WTC11 (cell line): ENCODE measurements around the gene EDN3. TPM values are rescaled to one million over a fixed set of nuclear protein-coding genes. Genes with fewer than 3 reads are reported as not detected.

ENCODE experiments used
- ATAC-seq: fragments of 200-7000 bp; cut with Tn5 transposase; 2 replicates; pipeline ENCODE4 v1.10.0; 2021; ENCODE audit warnings: mild to moderate bottlenecking, moderate library complexity
- CTCF ChIA-PET: fragments of 300-600 bp; sonication (Branson Sonifier 250); formaldehyde crosslinking; loops from one replicate; lab custom pipeline; 2021; ENCODE audit warnings: antibody characterized with exemption; lab: Charles Lee
- POLR2A ChIA-PET: fragments of 350-600 bp; sonication (Branson Sonifier 250); formaldehyde crosslinking; loops from one replicate; lab custom pipeline; 2021; ENCODE audit warnings: antibody characterized with exemption; lab: Charles Lee
- DNase-seq: peaks from one replicate; pipeline ENCODE4 v3.0.0; 2021; ENCODE audit warnings: low spot score
- H3K27ac Mint-ChIP-seq: 2 replicates; pipeline ENCODE4 v1.8.0; 2021; ENCODE audit warnings: mixed read lengths
- H3K27me3 Mint-ChIP-seq: 2 replicates; pipeline ENCODE4 v1.8.0; 2021; ENCODE audit warnings: low read depth, mild to moderate bottlenecking, moderate library complexity, mixed read lengths
- H3K36me3 Mint-ChIP-seq: 2 replicates; pipeline ENCODE4 v1.8.0; 2021; ENCODE audit warnings: mixed read lengths
- H3K4me1 Mint-ChIP-seq: 2 replicates; pipeline ENCODE4 v1.8.0; 2022; ENCODE audit warnings: mixed read lengths
- H3K4me3 Mint-ChIP-seq: 2 replicates; pipeline ENCODE4 v1.8.0; 2021; ENCODE audit warnings: mild to moderate bottlenecking, moderate library complexity, mixed read lengths
- H3K9me3 Mint-ChIP-seq: 2 replicates; pipeline ENCODE4 v1.8.0; 2021; ENCODE audit warnings: mixed read lengths
- ATF1 ChIP-seq: sonication (generic); formaldehyde crosslinking; IDR thresholded peaks from 2 replicates; pipeline ENCODE4 v1.8.1; 2023; ENCODE audit warnings: mild to moderate bottlenecking, moderate library complexity, missing genetic modification reagents
- ETV6 ChIP-seq: sonication (generic); formaldehyde crosslinking; IDR thresholded peaks from 2 replicates; pipeline ENCODE4 v1.8.1; 2022; ENCODE audit warnings: mild to moderate bottlenecking, missing genetic modification reagents
- HMGA2 ChIP-seq: fragments of 250-450 bp; sonication (Bioruptor Pico); IDR thresholded peaks from 2 replicates; pipeline ENCODE4 v1.4.0; 2021; ENCODE audit warnings: mild to moderate bottlenecking, moderate library complexity
- KAT7 ChIP-seq: sonication (generic); formaldehyde crosslinking; IDR thresholded peaks from 2 replicates; pipeline ENCODE4 v1.8.1; 2023; ENCODE audit warnings: missing genetic modification reagents, mild to moderate bottlenecking, borderline replicate concordance
- MAX ChIP-seq: sonication (generic); formaldehyde crosslinking; IDR thresholded peaks from 2 replicates; pipeline ENCODE4 v1.8.0; 2022; ENCODE audit warnings: mild to moderate bottlenecking, missing genetic modification reagents
- NFATC4 ChIP-seq: fragments of 250-450 bp; sonication (Bioruptor Pico); IDR thresholded peaks from 2 replicates; pipeline ENCODE4 v1.9.0; 2021; ENCODE audit warnings: mild to moderate bottlenecking
- NR3C1 ChIP-seq: sonication (generic); formaldehyde crosslinking; conservative IDR thresholded peaks from 2 replicates; pipeline ENCODE4 v1.8.1; 2023; ENCODE audit warnings: low read depth, mild to moderate bottlenecking, missing genetic modification reagents
- PRRX2 ChIP-seq: fragments of 250-450 bp; sonication (Bioruptor Pico); IDR thresholded peaks from 2 replicates; pipeline ENCODE4 v1.8.0; 2021; ENCODE audit warnings: mild to moderate bottlenecking
- SMAD3 ChIP-seq: sonication (generic); formaldehyde crosslinking; IDR thresholded peaks from 2 replicates; pipeline ENCODE4 v1.8.0; 2022; ENCODE audit warnings: missing genetic modification reagents, mild to moderate bottlenecking, borderline replicate concordance
- TCF7 ChIP-seq: sonication (generic); formaldehyde crosslinking; IDR thresholded peaks from 2 replicates; pipeline ENCODE4 v1.8.0; 2022; ENCODE audit warnings: mild to moderate bottlenecking, low read depth, missing genetic modification reagents, moderate library complexity
- USF1 ChIP-seq: sonication (generic); formaldehyde crosslinking; IDR thresholded peaks from 2 replicates; pipeline ENCODE4 v1.8.0; 2022; ENCODE audit warnings: mild to moderate bottlenecking, missing genetic modification reagents
- ZBTB21 ChIP-seq: sonication (generic); formaldehyde crosslinking; IDR thresholded peaks from 2 replicates; pipeline ENCODE4 v1.8.1; 2023; ENCODE audit warnings: mild to moderate bottlenecking, missing genetic modification reagents, borderline replicate concordance
- ZNF416 ChIP-seq: fragments of 250-450 bp; sonication (Bioruptor Pico); IDR thresholded peaks from 2 replicates; pipeline ENCODE4 v1.9.0; 2021; ENCODE audit warnings: mild to moderate bottlenecking, inconsistent platforms
- ZSCAN18 ChIP-seq: fragments of 250-450 bp; sonication (Bioruptor Pico); IDR thresholded peaks from 2 replicates; pipeline ENCODE4 v2.1.2; 2022; ENCODE audit warnings: mild to moderate bottlenecking, moderate library complexity
- total RNA-seq: library from RNA; stranded (reverse); gene quantifications from 3 replicates; pipeline ENCODE4 v1.2.3, GENCODE V29; 2021
- TF ChIP-seq, protein P1 (sequence below): sonication (generic); formaldehyde crosslinking; conservative IDR thresholded peaks from 2 replicates; pipeline ENCODE4 v1.8.1; 2022; ENCODE audit warnings: mild to moderate bottlenecking, missing genetic modification reagents
- TF ChIP-seq, protein P2 (sequence below): sonication (generic); formaldehyde crosslinking; IDR thresholded peaks from 2 replicates; pipeline ENCODE4 v1.8.0; 2022; ENCODE audit warnings: mild to moderate bottlenecking, missing genetic modification reagents
- TF ChIP-seq, protein P3 (sequence below): sonication (generic); formaldehyde crosslinking; IDR thresholded peaks from 2 replicates; pipeline ENCODE4 v1.8.1; 2023; ENCODE audit warnings: mild to moderate bottlenecking, missing genetic modification reagents, borderline replicate concordance
- TF ChIP-seq, protein P4 (sequence below): sonication (generic); formaldehyde crosslinking; IDR thresholded peaks from 2 replicates; pipeline ENCODE4 v1.8.1; 2023; ENCODE audit warnings: mild to moderate bottlenecking, missing genetic modification reagents

The EDN3 gene
- total RNA-seq, 1 experiment from 2014 or later, result 0.13 TPM

DNA sequence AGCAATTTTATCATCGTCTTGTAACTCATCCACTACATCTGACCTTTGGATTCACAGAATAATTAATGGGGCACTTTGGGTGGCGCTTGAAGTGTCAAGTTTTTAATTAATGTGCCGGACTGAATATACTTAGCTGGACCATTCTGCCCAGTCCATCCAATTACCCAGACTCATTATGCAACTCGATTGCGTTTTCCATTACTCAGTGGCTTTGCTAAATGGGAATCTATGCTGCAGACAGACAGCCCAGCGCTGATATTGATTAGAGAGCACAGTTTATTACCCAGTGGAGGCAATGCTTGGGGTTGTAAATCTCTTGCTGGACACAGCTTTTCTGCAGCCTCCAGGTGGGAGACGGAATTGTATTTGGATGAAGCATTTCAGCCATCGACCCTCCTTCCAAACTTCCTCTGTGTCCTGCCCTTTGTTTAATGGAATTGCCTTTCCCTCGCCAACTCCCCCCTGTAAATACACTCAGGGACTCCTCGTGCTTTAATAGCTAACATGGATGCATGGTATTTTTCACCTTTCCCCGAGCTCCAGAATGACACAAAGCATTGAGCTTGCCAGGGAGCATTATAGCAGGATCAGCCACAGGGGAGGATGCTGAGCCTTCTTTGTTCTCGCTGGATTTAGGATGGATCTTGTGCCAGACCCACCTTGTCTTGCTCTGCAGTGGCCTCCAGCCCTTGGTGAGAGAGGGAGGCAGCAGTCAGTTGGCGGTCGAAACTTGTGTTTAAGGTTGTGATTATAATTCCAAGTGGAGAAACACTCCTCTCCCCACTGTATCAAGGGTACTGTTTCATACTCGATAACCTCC lies 59.7 kb downstream of the EDN3 start:
- Mint-ChIP-seq H3K27ac (no peak overlapping the region), H3K9me3 (no peaks in the 10 kb centered on the region), H3K36me3 (no peaks in the 10 kb centered on the region)
- no peak for DNase-seq
- no peak for ATAC-seq
- TF ChIP-seq, protein P1, sequence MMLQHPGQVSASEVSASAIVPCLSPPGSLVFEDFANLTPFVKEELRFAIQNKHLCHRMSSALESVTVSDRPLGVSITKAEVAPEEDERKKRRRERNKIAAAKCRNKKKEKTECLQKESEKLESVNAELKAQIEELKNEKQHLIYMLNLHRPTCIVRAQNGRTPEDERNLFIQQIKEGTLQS (CRISPR knock-in tag), result no peak
- no peak for TF ChIP-seq PRRX2 (CRISPR knock-in tag)
- no peak for TF ChIP-seq ZBTB21 (CRISPR knock-in tag)
- no peak for TF ChIP-seq MAX (CRISPR knock-in tag)
- TF ChIP-seq, all 79 proteins: peak for 0
- H3K27me3 Mint-ChIP-seq, result no peaks in the 10 kb centered on the region; the same call in 1 of the 2 replicates
- H3K4me1 Mint-ChIP-seq, result peaks cover 8% of the 10 kb centered on the region; the same call in 1 of the 2 replicates
- ChIA-PET CTCF (no interaction called here), POLR2A (no interaction called here)
- H3K4me3 Mint-ChIP-seq, result no peak overlapping the region

DNA sequence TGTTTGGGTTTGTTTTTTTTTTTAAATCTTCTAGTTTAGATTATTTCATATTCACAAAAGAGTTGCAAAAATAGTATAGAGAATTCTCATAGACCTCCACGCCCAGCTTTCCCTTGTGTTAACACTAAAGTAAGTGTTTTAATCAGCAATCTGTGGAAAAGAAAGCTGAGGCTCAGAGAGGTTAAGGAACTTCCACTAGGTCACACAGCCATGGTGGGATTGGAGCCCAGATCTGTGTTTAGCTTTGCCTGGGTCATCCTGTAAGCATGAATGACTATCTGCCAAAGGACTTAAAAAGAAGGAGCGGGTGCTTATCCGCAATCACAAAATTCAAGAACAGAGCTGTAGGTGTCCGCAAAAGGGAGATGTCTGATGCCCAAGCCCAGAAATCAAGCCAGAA lies 60.5 kb downstream of the EDN3 start:
- H3K27me3 Mint-ChIP-seq, result no peaks in the 10 kb centered on the region; the same call in 1 of the 2 replicates
- POLR2A ChIA-PET, result no interaction called here
- H3K36me3 Mint-ChIP-seq, result no peaks in the 10 kb centered on the region
- H3K9me3 Mint-ChIP-seq, result no peaks in the 10 kb centered on the region
- TF ChIP-seq, protein P2, sequence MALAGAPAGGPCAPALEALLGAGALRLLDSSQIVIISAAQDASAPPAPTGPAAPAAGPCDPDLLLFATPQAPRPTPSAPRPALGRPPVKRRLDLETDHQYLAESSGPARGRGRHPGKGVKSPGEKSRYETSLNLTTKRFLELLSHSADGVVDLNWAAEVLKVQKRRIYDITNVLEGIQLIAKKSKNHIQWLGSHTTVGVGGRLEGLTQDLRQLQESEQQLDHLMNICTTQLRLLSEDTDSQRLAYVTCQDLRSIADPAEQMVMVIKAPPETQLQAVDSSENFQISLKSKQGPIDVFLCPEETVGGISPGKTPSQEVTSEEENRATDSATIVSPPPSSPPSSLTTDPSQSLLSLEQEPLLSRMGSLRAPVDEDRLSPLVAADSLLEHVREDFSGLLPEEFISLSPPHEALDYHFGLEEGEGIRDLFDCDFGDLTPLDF, result no peak
- TF ChIP-seq HMGA2, result no peak
- TF ChIP-seq, protein P3, sequence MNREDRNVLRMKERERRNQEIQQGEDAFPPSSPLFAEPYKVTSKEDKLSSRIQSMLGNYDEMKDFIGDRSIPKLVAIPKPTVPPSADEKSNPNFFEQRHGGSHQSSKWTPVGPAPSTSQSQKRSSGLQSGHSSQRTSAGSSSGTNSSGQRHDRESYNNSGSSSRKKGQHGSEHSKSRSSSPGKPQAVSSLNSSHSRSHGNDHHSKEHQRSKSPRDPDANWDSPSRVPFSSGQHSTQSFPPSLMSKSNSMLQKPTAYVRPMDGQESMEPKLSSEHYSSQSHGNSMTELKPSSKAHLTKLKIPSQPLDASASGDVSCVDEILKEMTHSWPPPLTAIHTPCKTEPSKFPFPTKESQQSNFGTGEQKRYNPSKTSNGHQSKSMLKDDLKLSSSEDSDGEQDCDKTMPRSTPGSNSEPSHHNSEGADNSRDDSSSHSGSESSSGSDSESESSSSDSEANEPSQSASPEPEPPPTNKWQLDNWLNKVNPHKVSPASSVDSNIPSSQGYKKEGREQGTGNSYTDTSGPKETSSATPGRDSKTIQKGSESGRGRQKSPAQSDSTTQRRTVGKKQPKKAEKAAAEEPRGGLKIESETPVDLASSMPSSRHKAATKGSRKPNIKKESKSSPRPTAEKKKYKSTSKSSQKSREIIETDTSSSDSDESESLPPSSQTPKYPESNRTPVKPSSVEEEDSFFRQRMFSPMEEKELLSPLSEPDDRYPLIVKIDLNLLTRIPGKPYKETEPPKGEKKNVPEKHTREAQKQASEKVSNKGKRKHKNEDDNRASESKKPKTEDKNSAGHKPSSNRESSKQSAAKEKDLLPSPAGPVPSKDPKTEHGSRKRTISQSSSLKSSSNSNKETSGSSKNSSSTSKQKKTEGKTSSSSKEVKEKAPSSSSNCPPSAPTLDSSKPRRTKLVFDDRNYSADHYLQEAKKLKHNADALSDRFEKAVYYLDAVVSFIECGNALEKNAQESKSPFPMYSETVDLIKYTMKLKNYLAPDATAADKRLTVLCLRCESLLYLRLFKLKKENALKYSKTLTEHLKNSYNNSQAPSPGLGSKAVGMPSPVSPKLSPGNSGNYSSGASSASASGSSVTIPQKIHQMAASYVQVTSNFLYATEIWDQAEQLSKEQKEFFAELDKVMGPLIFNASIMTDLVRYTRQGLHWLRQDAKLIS, result no peak
- TF ChIP-seq ZSCAN18 (CRISPR knock-in tag), result no peak
- no peak for TF ChIP-seq NR3C1
- no peak for TF ChIP-seq USF1
- TF ChIP-seq TCF7 (CRISPR knock-in tag), result no peak
- DNase-seq, result no peak
- no peak for ATAC-seq
- H3K27ac Mint-ChIP-seq, result no peak overlapping the region
- CTCF ChIA-PET, result no interaction called here
- peaks cover 8% of the 10 kb centered on the region; the same call in 1 of the 2 replicates for H3K4me1 Mint-ChIP-seq
- no peak overlapping the region for H3K4me3 Mint-ChIP-seq

DNA sequence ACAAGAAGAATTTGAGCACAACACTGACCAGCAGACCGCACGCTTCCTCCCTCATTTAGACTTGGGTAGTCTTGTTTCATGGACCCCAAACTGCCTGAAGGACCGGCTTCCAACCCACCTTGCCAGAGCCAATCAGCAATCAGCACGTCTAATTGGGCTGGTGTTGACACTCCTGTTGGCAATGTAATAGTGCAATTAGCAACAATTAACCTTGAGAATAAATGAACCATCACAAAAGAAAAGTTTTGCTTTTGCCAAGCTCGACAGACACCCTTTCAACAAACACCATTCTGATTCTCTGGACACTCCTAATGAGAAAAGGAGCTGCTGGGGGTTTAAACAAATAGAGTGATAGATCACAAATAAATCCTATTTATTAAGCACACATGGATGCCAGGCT lies 61.0 kb downstream of the EDN3 start:
- ChIA-PET POLR2A (no interaction called here), CTCF (interaction anchor here (2.1 kb wide), 1 partner anchor 135 kb away, joined by 6 read pairs; no protein-coding TSS in a partner anchor)
- ATAC-seq, result no peak
- no peak overlapping the region for H3K4me3 Mint-ChIP-seq
- H3K27me3 Mint-ChIP-seq, result no peaks in the 10 kb centered on the region; the same call in 1 of the 2 replicates
- no peaks in the 10 kb centered on the region for H3K36me3 Mint-ChIP-seq
- H3K27ac Mint-ChIP-seq, result no peak overlapping the region
- no peak for DNase-seq
- H3K4me1 Mint-ChIP-seq, result peaks cover 8% of the 10 kb centered on the region; the same call in 1 of the 2 replicates
- H3K9me3 Mint-ChIP-seq, result no peaks in the 10 kb centered on the region
- TF ChIP-seq ATF1, result no peak
- TF ChIP-seq, protein P4, sequence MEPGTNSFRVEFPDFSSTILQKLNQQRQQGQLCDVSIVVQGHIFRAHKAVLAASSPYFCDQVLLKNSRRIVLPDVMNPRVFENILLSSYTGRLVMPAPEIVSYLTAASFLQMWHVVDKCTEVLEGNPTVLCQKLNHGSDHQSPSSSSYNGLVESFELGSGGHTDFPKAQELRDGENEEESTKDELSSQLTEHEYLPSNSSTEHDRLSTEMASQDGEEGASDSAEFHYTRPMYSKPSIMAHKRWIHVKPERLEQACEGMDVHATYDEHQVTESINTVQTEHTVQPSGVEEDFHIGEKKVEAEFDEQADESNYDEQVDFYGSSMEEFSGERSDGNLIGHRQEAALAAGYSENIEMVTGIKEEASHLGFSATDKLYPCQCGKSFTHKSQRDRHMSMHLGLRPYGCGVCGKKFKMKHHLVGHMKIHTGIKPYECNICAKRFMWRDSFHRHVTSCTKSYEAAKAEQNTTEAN, result no peak
- TF ChIP-seq ETV6 (CRISPR knock-in tag), result no peak
- no peak for TF ChIP-seq ZNF416 (CRISPR knock-in tag)
- TF ChIP-seq SMAD3 (CRISPR knock-in tag), result no peak
- no peak for TF ChIP-seq NFATC4 (CRISPR knock-in tag)
- TF ChIP-seq, protein P3, result no peak
- TF ChIP-seq KAT7 (CRISPR knock-in tag), result no peak
